Nephron progenitor cell (in vitro differentiated cells): Measurements from ENCODE around the gene SSC4D.

Experiments
- DNase-seq: peaks from one replicate; pipeline ENCODE4 v3.0.0; 2021
- H3K27ac Mint-ChIP-seq: 2 replicates; pipeline ENCODE4 v1.8.0; 2021; ENCODE audit warnings: mild to moderate bottlenecking, moderate library complexity, mixed read lengths
- H3K27me3 Mint-ChIP-seq: 2 replicates; pipeline ENCODE4 v1.8.0; 2021; ENCODE audit warnings: mild to moderate bottlenecking, low read depth, mixed read lengths; ENCODE audit not compliant: poor library complexity
- H3K36me3 Mint-ChIP-seq: 2 replicates; pipeline ENCODE4 v1.8.0; 2021; ENCODE audit warnings: low read depth, mixed read lengths
- H3K4me1 Mint-ChIP-seq: 2 replicates; pipeline ENCODE4 v1.8.0; 2021; ENCODE audit warnings: mixed read lengths
- H3K4me3 Mint-ChIP-seq: 2 replicates; pipeline ENCODE4 v1.8.0; 2021; ENCODE audit warnings: mild to moderate bottlenecking, moderate library complexity, mixed read lengths
- H3K9me3 Mint-ChIP-seq: 2 replicates; pipeline ENCODE4 v1.8.0; 2021; ENCODE audit warnings: mild to moderate bottlenecking, moderate library complexity, mixed read lengths
- TF ChIP-seq, protein P1 (sequence below): fragments of 200-600 bp; sonication (generic); IDR thresholded peaks from 2 replicates; pipeline ENCODE4 v1.5.0; 2021; ENCODE audit warnings: antibody characterized with exemption

SSC4D gene

GRCh38 chr7:76430836-76431235 lies 21.3 kb upstream of the SSC4D start:
- Mint-ChIP-seq H3K27ac (no peak overlapping the region), H3K27me3 (peaks cover 7% of the 10 kb centered on the region), H3K36me3 (no peaks in the 10 kb centered on the region), H3K4me1 (no peaks in the 10 kb centered on the region), H3K4me3 (no peak overlapping the region), H3K9me3 (no peaks in the 10 kb centered on the region)
- DNase-seq = no peak
- TF ChIP-seq, protein P1, sequence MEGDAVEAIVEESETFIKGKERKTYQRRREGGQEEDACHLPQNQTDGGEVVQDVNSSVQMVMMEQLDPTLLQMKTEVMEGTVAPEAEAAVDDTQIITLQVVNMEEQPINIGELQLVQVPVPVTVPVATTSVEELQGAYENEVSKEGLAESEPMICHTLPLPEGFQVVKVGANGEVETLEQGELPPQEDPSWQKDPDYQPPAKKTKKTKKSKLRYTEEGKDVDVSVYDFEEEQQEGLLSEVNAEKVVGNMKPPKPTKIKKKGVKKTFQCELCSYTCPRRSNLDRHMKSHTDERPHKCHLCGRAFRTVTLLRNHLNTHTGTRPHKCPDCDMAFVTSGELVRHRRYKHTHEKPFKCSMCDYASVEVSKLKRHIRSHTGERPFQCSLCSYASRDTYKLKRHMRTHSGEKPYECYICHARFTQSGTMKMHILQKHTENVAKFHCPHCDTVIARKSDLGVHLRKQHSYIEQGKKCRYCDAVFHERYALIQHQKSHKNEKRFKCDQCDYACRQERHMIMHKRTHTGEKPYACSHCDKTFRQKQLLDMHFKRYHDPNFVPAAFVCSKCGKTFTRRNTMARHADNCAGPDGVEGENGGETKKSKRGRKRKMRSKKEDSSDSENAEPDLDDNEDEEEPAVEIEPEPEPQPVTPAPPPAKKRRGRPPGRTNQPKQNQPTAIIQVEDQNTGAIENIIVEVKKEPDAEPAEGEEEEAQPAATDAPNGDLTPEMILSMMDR = no peak

- TF ChIP-seq, protein P1 = no peak
- no peaks in the 10 kb centered on the region for H3K4me1 Mint-ChIP-seq
- no peak overlapping the region for H3K4me3 Mint-ChIP-seq
- DNase-seq = no peak
- H3K9me3 Mint-ChIP-seq = no peaks in the 10 kb centered on the region
- no peaks in the 10 kb centered on the region for H3K36me3 Mint-ChIP-seq
- peaks cover 7% of the 10 kb centered on the region for H3K27me3 Mint-ChIP-seq
- H3K27ac Mint-ChIP-seq = no peak overlapping the region
These were observed 20.7 kb upstream of the SSC4D start for GRCh38 chr7:76430211-76430610.

GRCh38 chr7:76428868-76429805 lies 19.6 kb upstream of the SSC4D start:
- TF ChIP-seq, protein P1 = no peak
- H3K36me3 Mint-ChIP-seq = no peaks in the 10 kb centered on the region
- H3K27ac Mint-ChIP-seq = no peak overlapping the region
- no peak overlapping the region for H3K4me3 Mint-ChIP-seq
- H3K27me3 Mint-ChIP-seq = peaks cover 7% of the 10 kb centered on the region
- no peak for DNase-seq
- H3K9me3 Mint-ChIP-seq = no peaks in the 10 kb centered on the region
- H3K4me1 Mint-ChIP-seq = peaks cover 2% of the 10 kb centered on the region

DNA sequence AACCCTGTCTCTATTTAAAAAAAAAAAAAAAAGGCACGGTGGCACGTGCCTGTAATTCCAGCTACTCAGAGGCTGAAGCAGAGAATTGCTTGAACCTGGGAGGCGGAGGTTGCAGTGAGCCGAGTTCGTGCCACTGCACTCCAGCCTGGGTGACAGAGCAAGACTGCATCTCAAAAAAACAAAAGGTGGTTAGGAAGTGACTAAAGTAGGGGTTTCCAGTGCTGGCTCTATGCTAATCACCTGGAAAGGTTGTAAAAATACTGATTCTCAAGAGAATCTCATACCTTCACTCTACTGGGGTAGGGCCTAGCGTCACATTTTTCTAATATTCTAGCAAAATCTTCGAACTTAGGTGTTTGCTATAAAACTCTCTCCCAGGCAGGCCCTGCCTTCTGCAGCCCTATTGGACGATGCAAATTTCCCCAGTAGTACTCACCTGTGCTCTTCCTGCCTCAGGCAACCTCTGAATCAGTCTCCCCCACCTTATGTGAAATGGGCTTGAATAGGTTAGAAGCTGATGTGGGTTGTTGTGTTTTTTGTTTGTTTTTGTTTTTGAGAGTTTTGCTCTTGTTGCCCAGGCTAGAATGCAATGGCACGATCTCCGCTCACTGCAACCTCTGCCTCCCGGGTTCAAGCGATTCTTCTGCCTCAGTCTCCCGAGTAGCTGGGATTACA lies 18.8 kb upstream of the SSC4D start:
- TF ChIP-seq, protein P1 = no peak
- no peak for DNase-seq
- H3K27ac Mint-ChIP-seq = no peak overlapping the region
- peaks cover 11% of the 10 kb centered on the region for H3K4me1 Mint-ChIP-seq
- no peaks in the 10 kb centered on the region for H3K36me3 Mint-ChIP-seq
- no peaks in the 10 kb centered on the region for H3K9me3 Mint-ChIP-seq
- H3K27me3 Mint-ChIP-seq = peaks cover 10% of the 10 kb centered on the region
- no peak overlapping the region for H3K4me3 Mint-ChIP-seq

GRCh38 chr7:76427635-76428034 lies 18.1 kb upstream of the SSC4D start:
- H3K27ac Mint-ChIP-seq = no peak overlapping the region
- TF ChIP-seq, protein P1 = no peak

More at GRCh38 chr7:76427635-76428034, 18.1 kb upstream of the SSC4D start:
- Mint-ChIP-seq H3K36me3 (no peaks in the 10 kb centered on the region), H3K4me3 (no peak overlapping the region), H3K9me3 (no peaks in the 10 kb centered on the region), H3K4me1 (peaks cover 17% of the 10 kb centered on the region), H3K27me3 (peaks cover 11% of the 10 kb centered on the region)
- no peak for DNase-seq
